ENCODE data around the gene KCNH2. TPM values are rescaled to one million over a fixed set of nuclear protein-coding genes. Genes with fewer than 3 reads are reported as not detected.

The KCNH2 gene
- total RNA-seq, 1 donor from 2014 or later, result 3.6 TPM

DNA sequence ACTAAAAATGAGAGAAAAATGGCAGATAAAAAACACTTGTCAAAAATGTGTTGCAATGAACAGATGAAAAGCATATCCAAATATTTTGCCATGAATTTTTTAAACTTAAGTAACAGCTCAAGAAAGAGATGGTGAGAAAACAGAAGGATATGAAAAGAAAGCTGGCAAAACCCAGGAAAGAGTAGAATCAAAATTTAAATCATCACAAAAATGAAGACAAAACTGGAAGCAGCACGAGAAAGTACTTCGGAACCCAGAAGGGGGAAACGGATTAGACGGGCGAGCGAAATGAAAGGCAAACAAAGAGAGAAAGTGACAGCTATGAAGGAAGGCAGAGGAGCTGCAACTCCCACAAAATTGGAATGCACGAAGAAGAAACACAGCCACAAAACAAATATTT lies 60.2 kb downstream of the KCNH2 start:
- TF ChIP-seq CTCF (IDR thresholded peaks at IDR 0.05), result no peak
- intact Hi-C loops (cut with DNase I), result no loop called here
- H3K27me3 ChIP-seq, result no peaks in the 10 kb centered on the region
- H3K9me3 ChIP-seq, result no peaks in the 10 kb centered on the region
- no peak overlapping the region for H3K4me3 ChIP-seq
- no peaks in the 10 kb centered on the region for H3K36me3 ChIP-seq
- ATAC-seq (no peak), DNase-seq (no peak)
- H3K4me1 ChIP-seq, result no peaks in the 10 kb centered on the region
- no peak overlapping the region for H3K27ac ChIP-seq

- H3K4me1 ChIP-seq, result no peaks in the 10 kb centered on the region
- no peak overlapping the region for H3K4me3 ChIP-seq
- H3K27ac ChIP-seq, result no peak overlapping the region
- no peaks in the 10 kb centered on the region for H3K27me3 ChIP-seq
- H3K9me3 ChIP-seq, result no peaks in the 10 kb centered on the region
- no peaks in the 10 kb centered on the region for H3K36me3 ChIP-seq
- DNase-seq (no peak), ATAC-seq (peak; percentile 12)
- intact Hi-C loops (cut with DNase I), result no loop called here
- TF ChIP-seq CTCF (IDR thresholded peaks at IDR 0.05), result no peak
Observed at GRCh38 chr7:150916670-150917069, 61.5 kb downstream of the KCNH2 start.

DNA sequence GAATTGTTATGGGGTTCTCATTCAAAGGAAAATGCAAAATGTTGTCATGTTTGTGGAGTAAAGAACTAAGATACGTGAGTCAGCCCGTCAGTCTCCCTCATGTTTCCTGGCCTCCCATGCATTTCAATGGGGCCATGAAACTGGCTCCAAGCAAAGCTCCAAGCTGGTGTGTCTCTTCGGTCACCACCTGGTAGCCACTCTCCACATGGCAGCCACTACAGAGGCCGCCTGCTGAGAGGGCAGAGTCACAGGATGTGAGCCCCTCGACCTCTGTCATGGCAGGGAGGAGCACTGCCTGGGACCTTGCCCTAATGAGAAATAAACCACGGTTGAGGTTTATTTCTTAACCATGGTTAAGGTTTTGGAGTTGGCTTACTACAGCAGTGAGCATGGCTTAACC lies 63.2 kb downstream of the KCNH2 start:
- no peak for DNase-seq
- Histone ChIP-seq H3K27me3 (no peaks in the 10 kb centered on the region), H3K27ac (no peak overlapping the region), H3K36me3 (no peaks in the 10 kb centered on the region), H3K4me1 (no peaks in the 10 kb centered on the region), H3K9me3 (no peaks in the 10 kb centered on the region), H3K4me3 (no peak overlapping the region)
- intact Hi-C loops (cut with DNase I), result no loop called here
- TF ChIP-seq CTCF (IDR thresholded peaks at IDR 0.05), result no peak
- ATAC-seq, result no peak

DNA sequence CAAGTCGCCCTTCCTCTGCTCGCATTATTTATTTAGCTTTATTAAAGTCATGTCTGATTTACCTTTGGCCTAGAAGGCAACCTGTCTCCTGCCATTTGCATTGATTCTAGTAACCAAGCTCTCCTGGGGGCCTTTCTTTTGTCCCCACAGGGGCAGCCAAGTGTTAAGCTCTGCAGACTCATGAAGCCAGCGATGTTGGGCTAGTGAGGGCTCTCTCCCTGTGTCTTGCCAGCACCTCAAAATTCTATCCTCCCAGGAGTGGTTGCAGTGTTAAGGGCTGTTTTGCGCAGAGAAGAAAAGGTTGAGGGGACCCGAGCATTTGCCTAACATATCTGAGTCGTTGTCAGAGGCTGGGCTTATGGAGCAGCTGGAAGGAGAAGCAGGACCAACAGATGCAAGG lies 63.9 kb downstream of the KCNH2 start:
- ATAC-seq, result no peak
- Histone ChIP-seq H3K27ac (no peak overlapping the region), H3K4me1 (no peaks in the 10 kb centered on the region), H3K36me3 (no peaks in the 10 kb centered on the region), H3K27me3 (no peaks in the 10 kb centered on the region), H3K9me3 (no peaks in the 10 kb centered on the region), H3K4me3 (no peak overlapping the region)
- no peak for DNase-seq
- intact Hi-C loops (cut with DNase I), result no loop called here
- no peak for TF ChIP-seq CTCF (IDR thresholded peaks at IDR 0.05)

GRCh38 chr7:150912427-150912826 lies 65.7 kb downstream of the KCNH2 start:
- no peaks in the 10 kb centered on the region for H3K36me3 ChIP-seq
- no peaks in the 10 kb centered on the region for H3K4me1 ChIP-seq
- H3K27me3 ChIP-seq, result peaks cover 3% of the 10 kb centered on the region
- no peak for TF ChIP-seq CTCF (IDR thresholded peaks at IDR 0.05)
- intact Hi-C loops (cut with DNase I), result no loop called here
- no peak overlapping the region for H3K27ac ChIP-seq
- ATAC-seq, result no peak
- no peak overlapping the region for H3K4me3 ChIP-seq
- no peak for DNase-seq
- no peaks in the 10 kb centered on the region for H3K9me3 ChIP-seq

DNA sequence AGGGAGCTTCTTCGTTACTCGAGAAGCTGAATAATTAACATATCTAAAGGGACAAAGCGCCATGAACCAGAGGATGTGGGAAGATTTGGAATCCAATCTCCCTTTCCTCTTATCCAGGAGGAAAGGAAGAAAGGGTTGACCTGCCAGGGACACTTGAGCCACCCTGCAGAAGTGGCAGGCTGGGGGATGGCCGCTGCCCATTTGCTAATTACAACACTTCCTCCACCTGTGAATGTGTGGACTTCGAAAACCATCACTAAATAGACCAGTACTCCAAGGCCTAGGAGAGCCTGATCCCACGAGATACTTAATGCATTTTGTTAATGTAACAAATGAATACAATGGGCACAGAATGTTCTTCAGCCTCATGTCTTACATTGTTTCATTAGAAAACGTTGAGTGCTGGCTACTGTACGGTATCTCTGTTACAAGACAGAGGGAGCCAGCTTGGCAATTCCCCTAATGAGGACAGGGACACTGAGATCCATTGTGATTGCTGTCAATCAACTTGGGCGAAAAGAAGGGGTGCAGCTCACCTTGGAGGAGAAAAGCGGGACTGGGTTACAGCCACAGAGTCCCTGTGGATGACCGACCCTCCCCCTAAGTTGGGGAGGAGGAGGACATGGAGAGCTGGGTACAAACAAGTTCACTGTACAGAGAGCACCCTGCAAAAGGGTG lies 66.4 kb downstream of the KCNH2 start:
- Histone ChIP-seq H3K4me1 (no peaks in the 10 kb centered on the region), H3K36me3 (no peaks in the 10 kb centered on the region), H3K27me3 (peaks cover 3% of the 10 kb centered on the region), H3K9me3 (no peaks in the 10 kb centered on the region), H3K4me3 (no peak overlapping the region), H3K27ac (no peak overlapping the region)
- intact Hi-C loops (cut with DNase I), result no loop called here
- ATAC-seq (no peak), DNase-seq (no peak)
- no peak for TF ChIP-seq CTCF (IDR thresholded peaks at IDR 0.05)

Measured in upper lobe of right lung (tissue), 1 donor.